ENCODE data around the gene CTU1. TPM values are rescaled to one million over a fixed set of nuclear protein-coding genes. Genes with fewer than 3 reads are reported as not detected.

CTU1 gene
- total RNA-seq, 4 donors from 2014 or later: 2.8 to 8.5 (median 4.6) TPM

DNA sequence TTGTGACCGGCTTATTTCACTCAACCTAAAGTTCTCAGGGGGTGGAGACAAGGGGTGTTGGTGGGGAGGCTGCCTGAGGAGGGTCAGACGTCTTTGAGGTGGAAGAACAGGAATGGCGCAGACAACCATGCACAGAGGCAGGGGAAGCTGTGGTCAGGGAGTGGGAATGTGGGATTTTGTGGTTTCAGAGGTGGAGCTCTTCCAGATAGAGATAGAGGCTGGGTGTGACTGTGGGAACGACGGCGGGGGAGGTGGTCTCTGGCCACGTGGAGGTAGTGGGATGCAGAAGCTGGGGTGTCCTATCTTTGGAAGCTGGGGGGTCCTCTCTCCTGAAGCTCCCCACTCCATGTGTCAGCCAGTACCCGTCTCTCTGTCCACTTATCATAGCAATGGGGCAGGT, 17.7 kb downstream of the CTU1 start:
- no peak for TF ChIP-seq CTCF (IDR thresholded peaks at IDR 0.05; ENCODE audit: low read depth)

- TF ChIP-seq CTCF (IDR thresholded peaks at IDR 0.05; ENCODE audit: low read depth): no peak
Measured at GRCh38 chr19:51089786-51090185, 18.4 kb downstream of the CTU1 start.

- no peak for TF ChIP-seq CTCF (IDR thresholded peaks at IDR 0.05; ENCODE audit: low read depth)
Measured at GRCh38 chr19:51086153-51086850, 21.9 kb downstream of the CTU1 start.

DNA sequence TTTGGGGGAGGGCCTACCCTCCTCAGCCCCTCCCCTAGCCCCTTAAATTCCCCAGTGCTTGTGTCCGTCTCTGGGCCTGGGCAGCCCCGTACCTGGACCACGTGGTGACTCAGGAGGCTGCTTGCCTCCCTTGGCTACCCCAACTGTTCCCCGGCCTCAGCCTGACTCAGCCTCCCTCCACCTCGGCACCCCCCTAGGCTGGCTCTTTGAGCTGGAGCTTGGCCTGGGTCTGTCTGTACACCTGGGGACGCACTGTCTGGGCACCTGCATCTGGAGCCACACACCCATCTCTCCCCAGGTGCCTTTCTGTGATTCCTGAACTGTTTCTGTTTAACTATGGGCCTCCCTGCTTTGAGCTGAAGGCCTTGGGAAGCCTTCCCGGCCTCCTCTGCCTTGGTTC, 23.7 kb downstream of the CTU1 start:
- TF ChIP-seq CTCF (IDR thresholded peaks at IDR 0.05; ENCODE audit: low read depth): no peak

GRCh38 chr19:51083783-51084182, 24.4 kb downstream of the CTU1 start:
- TF ChIP-seq CTCF (IDR thresholded peaks at IDR 0.05; ENCODE audit: low read depth): no peak

DNA sequence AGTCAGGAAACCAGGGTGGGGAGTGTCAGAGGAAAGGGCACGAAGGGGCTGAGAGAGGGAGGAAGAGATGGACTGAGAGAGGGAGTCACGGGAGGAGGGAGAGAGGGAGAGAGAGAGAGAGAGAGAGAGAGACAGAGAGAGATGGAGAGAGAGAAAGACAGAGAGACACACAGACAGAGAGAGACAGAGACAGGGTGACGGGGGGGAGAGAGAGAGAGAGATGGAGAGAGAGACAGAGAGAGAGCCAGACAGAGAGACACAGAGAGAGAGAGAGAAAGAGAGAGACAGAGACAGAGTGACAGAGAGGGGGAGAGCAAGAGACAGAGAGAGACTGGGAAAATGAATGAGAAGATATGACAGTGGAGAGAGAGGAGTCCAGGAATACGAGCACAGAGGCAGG, 25.0 kb downstream of the CTU1 start:
- TF ChIP-seq CTCF (IDR thresholded peaks at IDR 0.05; ENCODE audit: low read depth): no peak

GRCh38 chr19:51082611-51083010, 25.6 kb downstream of the CTU1 start, which contains the start of gene KLK14:
KLK14 (minus strand) TSS chr19:51082887; CDS start chr19:51082614, 273 bp downstream.
- no peak for TF ChIP-seq CTCF (IDR thresholded peaks at IDR 0.05; ENCODE audit: low read depth)
